NCI-H774 (cell line): Measurements from ENCODE around the gene LARGE1.

Experiments
- DNase-seq: peaks from one replicate; lab custom pipeline; 2025; lab: John Stamatoyannopoulos, UW

Gene LARGE1

DNA sequence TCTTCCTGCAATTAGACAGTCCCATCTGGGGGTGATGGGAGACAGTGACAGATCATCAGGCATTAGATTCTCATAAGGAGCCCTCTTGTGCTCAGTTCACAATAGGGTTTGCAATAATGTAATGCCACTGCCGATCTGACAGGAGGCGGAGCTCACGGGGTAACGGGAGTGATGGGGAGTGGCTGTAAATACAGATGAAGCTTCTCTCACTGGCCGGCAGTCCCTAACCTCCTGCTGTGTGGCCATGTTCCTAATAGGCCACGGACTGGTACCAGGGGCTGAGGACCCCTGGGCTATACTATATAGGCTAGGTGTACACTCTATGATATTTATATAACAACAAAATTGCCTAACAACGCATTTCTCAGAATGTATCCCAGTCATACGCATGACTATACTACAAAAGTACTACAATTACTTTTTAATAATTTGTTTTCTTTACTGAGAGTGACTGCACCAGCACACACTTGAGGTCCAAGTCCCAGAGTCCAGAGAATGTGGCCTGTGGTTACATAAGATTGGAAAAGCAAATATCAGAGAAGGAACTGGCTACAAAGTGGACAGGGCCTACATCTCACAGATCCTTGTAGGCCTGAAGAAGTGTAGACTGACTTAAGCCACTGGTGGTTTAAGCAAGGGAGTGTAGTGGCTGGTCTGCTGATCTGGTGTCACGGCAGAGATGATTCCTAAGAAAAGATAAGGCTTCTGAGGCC, 200.0 kb downstream of the LARGE1 start:
- DNase-seq, result no peak

DNA sequence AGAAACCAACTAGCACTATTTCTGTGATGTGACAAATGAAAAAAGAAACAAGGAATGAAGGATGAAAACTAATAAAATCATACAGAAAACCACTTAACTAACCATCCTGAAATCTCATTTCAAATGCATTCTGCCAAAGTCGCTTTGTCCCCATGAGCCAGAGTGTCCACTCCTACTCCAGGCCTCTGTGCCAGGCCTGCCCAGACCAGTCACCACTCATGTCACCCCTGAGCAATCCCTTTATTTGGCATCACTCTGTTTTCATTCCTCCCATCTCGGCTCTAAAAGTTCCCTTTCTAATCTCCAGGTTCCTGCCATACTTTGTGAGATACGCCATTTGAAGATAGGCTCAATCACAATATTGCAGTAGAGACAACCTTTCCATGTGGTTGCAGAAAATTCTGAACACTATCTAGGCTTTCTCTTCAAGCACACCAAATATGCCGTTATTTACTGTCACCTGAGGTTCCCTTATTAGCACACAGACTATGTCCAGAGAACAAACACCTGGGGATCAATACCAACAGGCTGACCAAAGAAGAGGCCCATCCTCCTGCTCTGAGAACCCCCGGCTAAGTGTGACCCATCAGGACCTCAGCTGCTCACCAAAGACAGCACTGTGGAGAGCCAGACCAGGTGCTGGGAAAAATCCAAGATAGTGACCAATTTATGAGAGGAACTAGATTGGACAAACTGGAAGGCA, 202.4 kb downstream of the LARGE1 start:
- DNase-seq, result no peak

DNA sequence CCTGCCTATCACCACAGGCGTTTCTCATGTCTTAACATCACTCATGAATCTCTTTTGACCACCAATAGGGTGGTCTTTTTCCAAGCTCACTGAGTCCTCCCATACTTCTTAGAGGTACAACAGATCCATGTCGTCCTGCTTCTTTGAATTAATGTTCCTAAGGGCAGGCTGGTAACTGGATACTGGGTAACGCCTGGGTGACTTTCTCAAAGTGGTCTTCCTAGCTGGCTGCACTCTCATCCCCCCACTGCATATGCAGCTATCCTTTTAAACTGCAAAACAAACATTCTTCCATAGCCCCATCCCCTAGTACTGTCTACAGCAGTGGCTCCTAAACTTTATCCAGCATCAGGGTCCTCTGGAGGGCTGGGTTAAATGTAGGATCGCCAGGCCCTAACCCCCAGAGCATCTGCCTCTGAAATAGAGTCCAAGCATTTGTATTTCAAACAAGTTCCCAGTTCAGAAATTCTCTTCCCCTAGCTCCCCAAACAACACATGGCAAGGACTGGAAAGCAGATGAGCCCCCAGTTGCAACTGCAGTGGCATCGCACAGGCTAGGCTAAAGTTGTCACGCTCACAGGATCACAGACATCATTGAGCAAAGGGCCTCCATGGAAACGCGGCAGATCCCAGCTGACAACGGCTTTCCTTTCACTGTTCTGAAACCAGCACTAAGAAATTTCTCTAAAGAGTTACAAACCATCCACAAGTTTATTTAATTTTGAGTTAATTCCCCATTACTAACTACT, 204.9 kb downstream of the LARGE1 start:
- no peak for DNase-seq

DNA sequence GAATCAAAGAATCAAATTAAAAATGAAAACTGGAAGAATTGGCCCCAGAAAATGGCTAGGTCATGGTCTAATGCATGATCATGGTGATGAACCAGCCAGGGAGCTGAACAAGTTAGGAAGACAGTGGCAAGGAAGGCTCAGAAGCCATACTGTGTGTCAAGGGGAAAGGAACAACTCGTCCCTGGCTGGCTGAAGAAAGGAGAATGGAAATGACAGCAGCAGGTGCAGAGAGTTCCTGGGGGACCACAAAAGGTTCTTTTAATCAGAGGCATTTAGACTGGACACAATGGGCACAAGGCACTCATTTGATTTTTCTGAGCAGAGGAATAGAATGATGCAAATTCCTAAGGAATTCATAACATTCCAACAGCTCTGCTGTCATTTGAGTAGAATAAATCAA, 209.9 kb downstream of the LARGE1 start:
- no peak for DNase-seq

DNA sequence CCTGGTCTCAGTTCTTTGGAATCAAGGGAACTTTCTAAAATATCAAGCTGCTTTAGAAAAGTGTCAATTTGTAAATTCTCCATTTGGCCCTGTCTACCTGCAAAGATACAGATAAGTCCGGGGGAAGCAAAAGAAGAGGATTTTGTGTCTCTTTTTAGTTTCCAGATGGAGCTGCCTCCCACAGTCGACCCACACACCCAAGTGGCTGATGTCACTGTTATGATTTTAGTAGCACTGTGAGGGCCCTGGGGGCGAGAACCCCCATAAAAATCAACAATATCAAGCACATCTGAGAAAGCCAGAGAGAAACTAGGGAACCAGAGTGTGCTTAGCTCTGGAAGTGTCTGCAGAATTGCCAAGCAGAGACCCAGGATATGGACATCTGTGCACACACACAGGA, 212.7 kb downstream of the LARGE1 start:
- DNase-seq, result no peak

DNA sequence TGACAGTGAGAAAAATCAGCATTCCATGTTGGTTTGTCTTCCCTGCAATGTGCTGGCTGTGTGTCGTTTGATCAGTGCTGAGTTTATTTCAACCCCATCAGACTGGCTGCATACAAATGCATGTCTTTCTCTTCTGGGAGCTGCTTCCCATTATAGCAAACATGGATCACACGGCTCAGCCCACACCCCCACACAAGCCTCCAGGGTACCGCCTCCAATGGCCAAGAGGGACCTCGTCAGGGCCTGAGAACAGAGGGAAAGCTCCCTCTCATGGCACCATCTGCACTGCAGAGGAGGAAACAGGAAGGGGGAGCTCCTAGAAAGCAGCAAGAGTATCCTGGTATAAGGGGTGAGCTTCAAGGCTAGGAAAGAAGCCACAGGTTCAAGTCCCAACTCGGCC, 214.2 kb downstream of the LARGE1 start:
- DNase-seq, result no peak

DNA sequence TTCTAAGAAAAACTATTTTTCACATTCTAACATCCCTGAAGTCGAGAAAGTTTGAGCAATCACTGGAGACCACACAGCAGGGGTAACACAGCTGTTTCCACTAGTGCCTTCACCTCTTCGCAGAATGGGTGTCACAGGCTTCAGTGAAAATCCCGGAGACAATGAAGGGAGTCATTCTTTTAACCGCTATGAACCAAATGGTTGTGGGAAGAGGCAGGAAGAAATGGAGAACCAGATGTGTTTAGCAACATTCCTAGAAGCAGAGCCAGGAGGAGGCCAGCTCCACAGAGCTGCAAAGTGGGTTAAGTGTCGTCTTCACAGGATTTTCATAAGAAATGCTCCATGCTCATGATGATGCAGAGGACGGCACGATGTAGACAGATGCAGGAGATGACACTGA, 221.1 kb downstream of the LARGE1 start:
- no peak for DNase-seq

DNA sequence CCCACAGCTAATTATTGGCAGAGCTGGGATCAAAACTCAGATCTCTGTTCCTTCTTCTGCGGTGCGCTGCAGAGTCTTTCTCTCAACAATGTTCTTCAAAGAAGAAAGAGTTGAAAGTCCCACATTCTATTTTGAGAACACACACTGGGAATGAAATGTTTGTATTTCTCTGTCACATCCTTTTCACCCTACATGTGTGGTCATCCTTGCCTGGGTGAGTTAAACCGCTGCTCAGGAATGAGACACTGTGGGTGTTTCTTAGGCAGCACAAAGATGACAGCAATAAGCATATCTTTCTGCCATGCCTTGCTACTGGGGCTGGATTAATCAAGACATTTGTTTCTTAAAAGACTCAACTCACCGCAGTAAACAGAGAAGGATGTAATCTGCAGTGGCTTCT, 222.6 kb downstream of the LARGE1 start:
- DNase-seq, result no peak

DNA sequence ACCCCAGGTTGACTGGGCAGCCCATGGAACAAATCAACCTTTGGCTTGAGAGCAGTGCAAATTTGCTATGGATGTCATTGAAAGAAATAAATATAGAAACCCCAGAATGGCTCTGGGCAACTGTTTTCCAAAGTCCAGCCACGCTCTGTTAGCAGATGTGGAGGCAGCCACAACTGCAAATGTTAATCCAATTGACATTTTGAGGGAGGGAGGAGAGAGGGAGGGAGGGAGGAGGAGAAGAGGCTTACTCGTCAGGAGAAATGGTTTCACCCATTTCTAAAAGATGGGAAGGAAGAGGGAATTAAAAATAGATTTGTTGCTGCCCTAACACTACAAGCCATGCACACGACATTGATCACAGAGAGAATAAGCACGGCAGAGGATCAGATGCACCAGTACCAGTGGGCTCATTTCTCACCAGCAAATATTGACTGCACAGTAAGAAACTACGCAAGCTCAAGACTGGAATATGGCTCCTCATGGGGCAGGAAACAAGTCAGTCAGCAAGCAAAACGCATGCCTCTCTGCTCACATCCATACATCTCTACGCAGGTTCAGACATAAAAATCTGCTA, 229.1 kb downstream of the LARGE1 start:
- no peak for DNase-seq

DNA sequence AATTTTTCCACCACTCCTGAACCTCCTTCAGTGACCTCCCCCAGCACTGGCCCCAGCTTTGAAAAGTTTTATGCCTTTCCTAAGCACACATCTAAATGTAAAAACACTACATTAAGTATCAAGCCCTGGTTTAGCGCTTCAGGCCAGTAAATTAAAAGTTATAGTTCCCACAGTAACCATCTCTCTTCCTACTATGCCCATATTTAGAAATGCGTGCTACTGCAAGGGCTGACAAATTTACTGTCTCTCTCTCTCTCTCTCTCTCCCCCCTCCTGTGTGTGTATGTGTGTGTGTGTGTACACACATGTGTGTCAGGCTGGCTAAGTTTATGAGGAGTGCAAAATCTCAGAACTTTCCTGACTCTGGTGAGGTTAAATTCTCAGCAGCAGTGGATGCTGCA, 231.4 kb downstream of the LARGE1 start:
- no peak for DNase-seq

DNA sequence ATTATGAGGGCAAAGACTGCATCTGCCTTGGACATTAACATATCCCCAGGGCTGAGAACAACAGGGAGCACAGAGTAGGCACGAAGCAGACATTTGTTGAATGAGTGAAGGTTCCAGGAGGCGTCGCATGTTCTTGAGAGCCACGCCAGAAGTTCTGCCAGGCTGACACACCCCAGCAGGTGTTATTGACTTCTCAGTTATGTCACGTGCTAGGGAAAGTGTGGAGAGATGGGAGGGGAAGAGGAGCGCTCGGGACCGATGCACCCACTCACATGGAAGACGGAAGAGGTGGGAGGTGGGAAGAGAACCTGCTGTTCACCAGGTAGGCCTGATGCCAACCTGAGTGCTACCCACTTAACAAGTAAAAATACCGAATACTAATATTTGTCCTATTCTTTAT, 232.8 kb downstream of the LARGE1 start:
- no peak for DNase-seq

DNA sequence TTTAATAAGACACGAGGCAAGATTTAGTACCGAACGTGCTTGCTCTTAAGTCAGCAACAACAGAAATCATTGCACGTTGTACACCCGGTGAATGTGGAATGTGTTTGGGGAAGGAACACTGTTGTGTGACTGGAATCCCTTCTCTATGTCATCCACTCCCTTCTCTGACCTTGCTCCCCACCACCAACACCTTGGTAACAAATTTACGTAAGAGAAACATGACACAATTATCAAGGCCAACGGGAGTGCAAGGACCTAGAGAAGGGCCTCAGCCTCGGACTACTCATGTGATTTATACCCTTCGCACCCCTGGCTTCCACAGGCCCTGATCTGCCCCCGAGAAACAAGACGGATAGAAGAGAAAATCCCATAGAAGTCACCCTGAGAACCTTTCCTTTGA, 236.2 kb downstream of the LARGE1 start:
- no peak for DNase-seq

DNA sequence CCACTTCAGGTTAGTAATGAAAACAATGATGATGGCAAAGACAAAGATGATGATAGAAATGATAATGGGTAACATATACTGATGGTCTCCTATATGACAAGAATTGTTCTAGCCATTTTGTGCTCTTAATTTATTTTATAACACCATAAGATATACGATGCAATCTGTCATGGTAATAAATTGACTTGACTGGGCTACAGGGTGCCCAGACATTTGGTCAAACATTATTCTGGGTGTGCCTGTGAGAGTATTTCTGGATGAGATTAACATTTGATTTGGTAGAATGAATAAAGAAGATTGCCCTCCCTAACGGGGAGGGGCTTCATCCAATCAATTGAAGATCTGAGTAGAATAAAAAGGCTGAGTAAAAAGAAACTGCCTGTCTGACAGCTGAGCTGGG, 237.3 kb downstream of the LARGE1 start:
- no peak for DNase-seq

DNA sequence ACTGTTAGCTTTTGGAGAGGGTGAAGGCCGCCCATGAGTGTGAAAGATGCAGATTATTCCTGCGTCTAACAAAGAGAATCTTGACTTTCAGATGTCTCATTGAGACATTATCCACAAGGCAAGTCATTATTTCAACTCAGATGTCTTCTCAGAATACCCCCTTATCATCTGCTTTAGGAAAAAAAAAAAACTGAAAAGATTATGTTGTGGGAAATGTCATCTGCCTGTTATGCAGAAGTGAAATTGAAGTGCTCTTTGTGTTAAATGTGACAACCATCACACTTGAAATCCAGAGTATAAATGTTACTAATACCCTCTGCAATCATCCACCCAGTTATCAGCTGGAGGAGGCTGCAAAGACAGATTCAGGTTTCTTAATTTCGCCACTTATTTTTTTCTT, 239.6 kb downstream of the LARGE1 start:
- no peak for DNase-seq

DNA sequence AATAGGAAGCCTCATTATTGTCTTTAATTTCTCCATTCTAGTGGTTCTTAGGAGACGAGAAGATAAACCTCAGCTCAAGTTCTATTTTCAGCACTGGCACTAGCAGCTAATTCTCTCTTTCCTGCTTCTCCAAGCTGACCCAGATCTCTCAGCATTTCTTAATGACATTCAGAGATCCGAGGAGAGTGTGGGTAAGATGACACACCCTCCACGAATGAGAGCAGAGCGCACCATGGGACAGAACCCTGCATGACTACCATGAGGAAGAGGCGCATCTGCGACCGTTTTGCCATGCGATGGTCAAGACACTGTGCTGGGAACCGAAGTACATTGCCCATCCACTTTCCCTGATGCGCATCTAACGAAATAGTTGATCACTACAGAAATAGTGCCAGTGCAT, 241.8 kb downstream of the LARGE1 start:
- DNase-seq, result no peak

DNA sequence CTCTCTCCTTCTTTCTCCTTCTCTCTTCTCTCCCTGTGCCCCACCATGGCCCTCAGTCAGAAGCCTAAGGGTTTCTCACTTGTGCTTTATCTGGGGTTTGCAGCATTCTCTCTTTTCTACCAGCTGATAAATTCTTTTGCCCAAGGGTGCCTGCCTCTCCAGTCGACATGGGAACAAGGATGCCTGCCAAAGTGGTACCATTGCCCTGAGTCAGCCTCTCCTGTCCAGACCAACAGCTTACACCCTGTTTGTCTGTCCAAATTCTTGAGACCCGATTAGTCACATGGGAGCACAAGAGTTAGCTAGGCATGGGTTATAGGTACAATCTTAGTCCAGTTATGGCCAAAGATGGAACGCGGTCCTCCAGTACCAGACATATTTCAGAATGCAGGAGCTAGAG, 242.7 kb downstream of the LARGE1 start:
- no peak for DNase-seq

DNA sequence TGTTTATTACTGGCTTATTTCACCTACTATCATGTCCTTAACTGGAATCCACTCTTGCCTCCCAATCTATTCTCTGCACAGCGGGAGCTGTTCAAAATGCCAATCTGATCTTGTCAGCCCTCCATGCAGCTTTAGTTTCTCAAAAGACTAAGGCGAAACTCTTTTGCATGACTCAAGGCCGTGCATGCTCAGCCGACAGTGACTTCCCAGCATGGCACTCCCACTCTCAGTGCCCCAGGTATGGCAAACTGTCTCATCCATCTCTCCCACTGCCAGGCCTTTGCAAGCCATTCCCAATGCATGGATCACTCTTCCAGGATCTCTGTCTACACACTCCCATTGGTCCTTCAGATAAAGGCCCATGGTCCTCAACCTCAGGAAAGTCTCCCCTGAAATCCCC, 245.9 kb downstream of the LARGE1 start:
- no peak for DNase-seq

DNA sequence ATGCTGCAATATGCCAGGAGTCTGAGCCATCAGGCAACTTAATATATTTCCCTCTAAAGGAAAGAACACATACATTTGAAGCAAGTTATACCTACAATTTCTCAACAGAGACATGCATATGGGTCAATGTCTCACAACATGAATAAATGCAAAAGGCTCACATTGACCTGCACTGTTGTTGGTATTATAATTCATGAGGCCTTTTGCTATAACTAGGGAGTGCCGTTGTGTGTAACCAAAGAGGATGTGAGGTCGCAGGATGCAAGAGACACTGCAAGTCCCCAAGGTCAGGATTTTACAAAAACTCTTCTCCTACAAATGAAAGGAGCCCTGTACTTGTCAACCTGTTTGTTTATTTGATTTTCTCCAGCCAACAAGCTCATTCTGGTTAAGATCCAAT, 250.5 kb downstream of the LARGE1 start:
- no peak for DNase-seq

DNA sequence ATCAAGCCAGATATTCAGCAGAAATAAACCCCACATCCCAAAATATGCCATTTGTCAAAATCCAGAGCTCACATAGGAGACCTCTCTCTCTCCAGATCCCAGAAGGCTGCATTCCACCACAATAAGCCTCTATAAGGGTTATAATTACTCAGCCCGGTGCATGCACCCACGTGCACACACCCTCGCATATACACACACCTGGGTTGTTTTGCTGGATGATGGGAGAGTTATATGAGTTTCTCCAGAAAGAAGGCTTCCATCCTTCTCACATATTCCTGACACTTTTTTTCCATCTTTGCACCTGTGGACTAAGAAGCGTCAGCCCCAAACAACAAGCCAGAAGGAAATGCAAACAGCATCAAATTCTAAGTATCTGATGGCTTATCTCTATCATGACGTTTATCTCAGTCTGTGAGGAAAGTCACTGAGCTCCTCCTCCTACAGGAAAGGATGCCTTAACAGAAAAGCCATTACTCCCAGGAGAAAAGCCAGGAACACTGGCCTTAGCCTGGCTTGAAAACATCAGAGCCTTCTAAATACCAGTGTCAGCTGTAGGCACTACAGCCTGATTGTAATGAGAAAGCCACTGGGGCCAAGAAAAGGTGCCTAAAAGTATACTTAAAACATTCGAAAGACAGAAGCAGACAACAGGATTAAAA, 253.2 kb downstream of the LARGE1 start:
- no peak for DNase-seq

DNA sequence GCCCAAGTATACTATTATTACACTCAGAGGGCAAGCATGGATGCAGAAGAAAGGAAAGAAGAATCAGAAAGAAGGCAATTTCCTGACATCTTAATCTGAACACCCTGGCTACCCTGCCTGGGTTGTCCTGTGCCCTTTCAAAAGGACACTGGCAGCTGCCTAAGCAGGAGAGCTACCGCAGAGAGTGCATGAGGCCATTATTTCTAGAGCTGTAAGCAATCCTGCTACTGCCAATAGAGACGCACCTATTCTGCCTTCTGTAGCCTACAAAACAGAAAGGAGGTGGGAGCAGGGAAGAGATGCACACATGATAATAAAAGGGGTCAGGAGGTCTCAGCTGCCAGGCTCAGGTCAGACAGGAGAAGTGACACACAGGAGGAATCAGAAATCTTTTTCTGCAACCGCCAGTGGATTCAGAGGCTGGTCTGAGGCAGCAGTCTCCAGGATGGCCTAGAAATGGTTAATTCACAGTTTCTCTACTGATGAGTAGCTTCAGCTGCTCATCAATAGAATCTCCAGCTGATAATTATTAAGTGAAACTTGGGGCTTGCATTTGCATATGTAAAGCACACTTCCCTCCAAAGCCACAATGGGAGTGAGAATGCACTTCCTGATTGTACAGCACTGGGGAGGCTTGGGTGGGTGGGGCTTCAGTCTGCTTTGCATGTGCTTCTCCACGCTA, 253.9 kb downstream of the LARGE1 start:
- no peak for DNase-seq

DNA sequence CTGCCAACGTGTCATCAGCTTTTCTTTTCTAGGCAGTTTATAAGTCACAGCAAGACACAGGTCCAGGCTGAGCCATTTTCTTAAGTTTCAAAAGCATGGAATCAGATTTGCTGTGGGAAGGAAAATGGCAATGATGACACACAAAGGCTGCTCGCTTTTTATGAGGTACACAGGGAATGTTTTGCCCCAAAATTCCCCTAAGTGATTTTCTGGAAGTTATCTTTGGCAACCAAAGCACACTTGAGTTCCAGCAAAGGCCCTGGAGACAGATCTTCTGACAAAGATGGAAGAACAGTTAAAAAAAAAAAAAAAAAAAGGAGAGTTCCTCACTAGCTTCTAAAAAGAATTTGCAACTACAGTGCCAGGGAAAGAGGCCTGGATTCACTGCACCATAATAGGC, 260.8 kb downstream of the LARGE1 start:
- DNase-seq, result no peak

DNA sequence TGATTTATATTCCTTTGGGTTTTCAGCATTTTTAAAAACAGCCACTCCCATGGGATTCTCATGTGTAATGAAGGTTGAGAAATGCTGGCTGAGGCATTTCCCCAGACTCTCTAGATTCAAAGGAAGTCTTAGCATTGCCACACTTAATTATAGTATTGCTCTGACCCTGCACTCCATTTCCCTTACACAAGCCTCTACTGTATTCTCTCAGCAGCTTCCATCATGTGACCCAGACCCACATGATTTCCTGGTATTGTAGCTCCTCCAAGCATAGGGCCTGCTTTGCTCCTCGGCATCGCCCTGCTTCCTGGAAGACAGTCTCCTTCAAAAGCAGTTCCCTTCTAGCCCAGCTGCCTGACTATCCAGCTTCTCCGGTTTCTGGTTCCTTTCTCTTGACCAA, 261.5 kb downstream of the LARGE1 start:
- DNase-seq, result no peak
